Ishikawa (cell line): ENCODE measurements around the gene SEMA6D.

ENCODE experiments used
- EGR1 ChIP-seq: IDR thresholded peaks from 2 replicates; pipeline ENCODE4 v1.6.1; 2012
- RAD21 ChIP-seq: IDR thresholded peaks from 2 replicates; pipeline ENCODE4 v1.6.1; 2012; ENCODE audit warnings: low read depth

GRCh38 chr15:47715856-47716445 lies 1.4 kb upstream of the SEMA6D start:
- TF ChIP-seq EGR1 (no peak), RAD21 (no peak)
